GM12878 (cell line): ENCODE results near the gene DNAJA4. TPM values are rescaled to one million over a fixed set of nuclear protein-coding genes. Genes with fewer than 3 reads are reported as not detected.

Experiments used
- ATAC-seq: fragments of 200-7000 bp; cut with Tn5 transposase; 3 replicates; pipeline ENCODE4 v1.9.1; 2020; ENCODE audit warnings: mild to moderate bottlenecking, moderate library complexity
- BruUV-seq: library from RNA; stranded (reverse); fragments of 400-500 nt; replicated peaks from 2 replicates; lab custom pipeline; 2021; lab: Mats Ljungman, UMichigan
- CTCF ChIA-PET: fragments of 300-600 bp; sonication (Branson Sonifier 250); formaldehyde crosslinking; extraction: SDS; loops from one replicate; lab custom pipeline; 2021; ENCODE audit warnings: inconsistent platforms; lab: Yijun Ruan, JAX
- POLR2A ChIA-PET: fragments of 350-600 bp; formaldehyde crosslinking; extraction: SDS; loops from one replicate; lab custom pipeline; 2021; ENCODE audit warnings: inconsistent platforms; lab: Charles Lee
- RAD21 ChIA-PET: fragments of 300-600 bp; sonication (Branson Sonifier 250); formaldehyde crosslinking; loops from one replicate; lab custom pipeline; 2023; ENCODE audit warnings: antibody characterized with exemption; ENCODE audit not compliant: unreplicated experiment; lab: Charles Lee
- SMC1A ChIA-PET: fragments of 300-600 bp; sonication (Branson Sonifier 250); formaldehyde crosslinking; loops from one replicate; lab custom pipeline; 2023; ENCODE audit not compliant: unreplicated experiment, uncharacterized antibody; lab: Charles Lee
- DNase-seq: peaks from one replicate; pipeline ENCODE4 v3.0.0-alpha.2; 2011; ENCODE audit warnings: low read depth, low spot score
- FAIRE-seq: peaks from 3 replicates; lab custom pipeline; 2011; peaks lifted over from hg19 to GRCh38; lab: Jason Lieb, UNC
- H2AFZ ChIP-seq: 2 replicates; pipeline ENCODE4 v1.6.0; 2011; ENCODE audit warnings: low read depth, low read length, control low read depth; ENCODE audit not compliant: control insufficient read depth
- H3K27ac ChIP-seq: 2 replicates; pipeline ENCODE4 v1.5.1; 2011; ENCODE audit warnings: control low read depth; ENCODE audit not compliant: control insufficient read depth, insufficient read depth
- H3K27me3 ChIP-seq, 2 experiments: replicated peaks in 1 of 2; 2 replicates each; pipeline versions ENCODE4 v1.6.0 to v1.6.1; 2011; ENCODE audit warnings: low read length in 1 of 2; ENCODE audit not compliant: control insufficient read depth in 2 of 2, insufficient read depth in 2 of 2
- H3K36me3 ChIP-seq, 2 experiments: 2 replicates each; pipeline ENCODE4 v1.5.1; 2011; ENCODE audit warnings: low read length in 1 of 2; ENCODE audit not compliant: control insufficient read depth in 2 of 2, insufficient read depth in 2 of 2
- H3K4me1 ChIP-seq: 2 replicates; pipeline ENCODE4 v1.6.1; 2011; ENCODE audit warnings: mild to moderate bottlenecking, low read length, moderate library complexity, mixed read lengths; ENCODE audit not compliant: control insufficient read depth, insufficient read depth
- H3K4me2 ChIP-seq: 2 replicates; pipeline ENCODE4 v1.6.0; 2011; ENCODE audit warnings: control low read depth; ENCODE audit not compliant: control insufficient read depth, insufficient read depth
- H3K4me3 ChIP-seq: fragments of 200-600 bp; sonication (generic); 2 replicates; pipeline ENCODE4 v1.5.1; 2016
- H3K79me2 ChIP-seq: 2 replicates; pipeline ENCODE4 v1.6.0; 2011; ENCODE audit warnings: low read length; ENCODE audit not compliant: control insufficient read depth, insufficient read depth
- H3K9ac ChIP-seq: 2 replicates; pipeline ENCODE4 v1.8.0; 2011; ENCODE audit warnings: low read length, control low read depth, mixed read lengths; ENCODE audit not compliant: control insufficient read depth, insufficient read depth
- H3K9me3 ChIP-seq: replicated peaks from 3 replicates; pipeline ENCODE4 v1.5.1; 2011; ENCODE audit warnings: mild to moderate bottlenecking, low read length; ENCODE audit not compliant: control insufficient read depth, insufficient read depth
- H4K20me1 ChIP-seq: 2 replicates; pipeline ENCODE4 v1.6.0; 2011; ENCODE audit not compliant: control insufficient read depth, insufficient read depth
- BMI1 ChIP-seq: fragments of 450-650 bp; IDR thresholded peaks from 2 replicates; pipeline ENCODE4 v1.6.1; 2016; ENCODE audit warnings: mild to moderate bottlenecking, moderate library complexity, borderline replicate concordance
- CEBPB ChIP-seq, 2 experiments: fragments of 150-350 bp in 1 of 2; IDR thresholded peaks; 2 replicates each; pipeline ENCODE4 v1.6.1; 2012 to 2014; ENCODE audit warnings: low read depth in 2 of 2, low read length in 2 of 2, borderline replicate concordance in 1 of 2, inconsistent platforms in 1 of 2
- MEF2B ChIP-seq: fragments of 450-650 bp; IDR thresholded peaks from 2 replicates; pipeline ENCODE4 v1.6.1; 2018; ENCODE audit warnings: mild to moderate bottlenecking, moderate library complexity; ENCODE audit not compliant: partially characterized antibody, poor library complexity, severe bottlenecking
- PAX5 ChIP-seq: IDR thresholded peaks from 2 replicates; pipeline ENCODE4 v1.6.1; 2011; ENCODE audit warnings: low read depth, low read length, borderline replicate concordance
- POU2F2 ChIP-seq: IDR thresholded peaks from 3 replicates; pipeline ENCODE4 v1.6.1; 2011; ENCODE audit warnings: low read depth, mild to moderate bottlenecking, low read length, borderline replicate concordance
- ZBED1 ChIP-seq: IDR thresholded peaks from 2 replicates; pipeline ENCODE4 v1.6.1; 2016; ENCODE audit warnings: borderline replicate concordance
- ZSCAN29 ChIP-seq: fragments of 450-650 bp; IDR thresholded peaks from 2 replicates; pipeline ENCODE4 v1.6.1; 2017; ENCODE audit warnings: mild to moderate bottlenecking, moderate library complexity
- WGBS: methylation state at CpG from one replicate; pipeline ENCODE4 v1.1.6; 2016; ENCODE audit warnings: low lambda C conversion rate; ENCODE audit not compliant: insufficient replicate concordance, insufficient coverage; ENCODE audit errors: missing lambda C conversion rate; 5-methylcytosine and 5-hydroxymethylcytosine counted together
- in situ Hi-C: fragments of 300-500 bp; cut with MboI; formaldehyde crosslinking; loops from 9 replicates; pipeline ENCODE4 v1.14.3; 2018; ENCODE audit warnings: mixed read lengths
- intact Hi-C: fragments of 100-400 bp; cut with micrococcal nuclease; formaldehyde crosslinking; loops from one replicate; pipeline ENCODE4 v1.14.2; 2022; ENCODE audit not compliant: unreplicated experiment
- polyA plus RNA-seq, 11 experiments: library from polyadenylated mRNA; depleted of rRNA in 4 of 11; unstranded in 6 of 11; stranded (reverse) in 5 of 11; fragments of >200 nt; fragmentation: Nextera tagmentation in 4 of 11; fragmentation: Illumina TruSeq in 1 of 11; extraction: Ambion mirVana in 4 of 11; extraction: Trizol in 1 of 11; gene quantifications; 1 replicate in 1 of 11; 2 replicates in 10 of 11; pipeline versions ENCODE4 v1.2.1 to v1.2.3, GENCODE V29; 2011 to 2016; ENCODE audit warnings: inconsistent platforms in 2 of 11, missing spikeins in 2 of 11, low read depth in 1 of 11
- total RNA-seq, 4 experiments: library from RNA; depleted of rRNA in 3 of 4; stranded (reverse); fragments of >200 nt in 3 of 4; fragmentation: Illumina TruSeq in 1 of 4; extraction: Trizol in 1 of 4; gene quantifications; 2 replicates each; pipeline versions ENCODE4 v1.2.1 to v1.2.3, GENCODE V29; 2013 to 2021
- TF ChIP-seq, protein P1 (sequence below): fragments of 450-650 bp; IDR thresholded peaks from 2 replicates; pipeline ENCODE4 v1.6.1; 2017; ENCODE audit warnings: mild to moderate bottlenecking, moderate library complexity
- TF ChIP-seq, protein P2 (sequence below): IDR thresholded peaks from 2 replicates; pipeline ENCODE4 v1.6.1; 2012; ENCODE audit warnings: low read depth, low read length, improper control_type of control experiment
- TF ChIP-seq, protein P3 (sequence below): fragments of 450-650 bp; conservative IDR thresholded peaks from 2 replicates; pipeline ENCODE4 v1.6.1; 2017; ENCODE audit warnings: mild to moderate bottlenecking, moderate library complexity
- TF ChIP-seq, protein P4 (sequence below): fragments of 150-350 bp; IDR thresholded peaks from 2 replicates; pipeline ENCODE4 v1.6.1; 2014; ENCODE audit warnings: mild to moderate bottlenecking, low read depth, low read length
- TF ChIP-seq, protein P5 (sequence below): fragments of 450-650 bp; IDR thresholded peaks from 2 replicates; pipeline ENCODE4 v1.6.1; 2017; ENCODE audit warnings: mild to moderate bottlenecking

The DNAJA4 gene
- total and polyA plus RNA-seq, 10 of the 15 experiments (the other 5 are each of a cell fraction or from before 2014, with no cell fraction given), result 0.01 to 10.4 (median 4.1) TPM

DNA sequence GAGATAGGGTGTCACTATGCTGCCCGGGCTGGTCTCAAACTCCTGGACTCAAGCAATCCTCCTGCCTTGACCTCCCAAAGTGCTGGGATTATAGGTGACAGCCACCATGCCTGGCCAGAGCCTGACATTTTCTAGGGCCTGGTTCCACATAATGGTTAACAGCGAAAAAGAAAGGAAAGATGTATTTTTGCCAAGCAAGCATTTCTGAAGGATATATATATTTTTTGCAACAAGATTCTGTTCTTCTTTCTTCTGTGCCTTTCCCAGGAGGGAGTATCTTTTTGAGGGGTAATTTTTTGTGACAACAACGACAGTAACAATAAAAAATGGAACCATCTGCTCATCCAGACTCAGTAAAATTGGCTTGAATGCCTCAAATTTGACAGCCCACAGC is 8.3 kb upstream of the DNAJA4 start (continued):
- TF ChIP-seq, protein P1, sequence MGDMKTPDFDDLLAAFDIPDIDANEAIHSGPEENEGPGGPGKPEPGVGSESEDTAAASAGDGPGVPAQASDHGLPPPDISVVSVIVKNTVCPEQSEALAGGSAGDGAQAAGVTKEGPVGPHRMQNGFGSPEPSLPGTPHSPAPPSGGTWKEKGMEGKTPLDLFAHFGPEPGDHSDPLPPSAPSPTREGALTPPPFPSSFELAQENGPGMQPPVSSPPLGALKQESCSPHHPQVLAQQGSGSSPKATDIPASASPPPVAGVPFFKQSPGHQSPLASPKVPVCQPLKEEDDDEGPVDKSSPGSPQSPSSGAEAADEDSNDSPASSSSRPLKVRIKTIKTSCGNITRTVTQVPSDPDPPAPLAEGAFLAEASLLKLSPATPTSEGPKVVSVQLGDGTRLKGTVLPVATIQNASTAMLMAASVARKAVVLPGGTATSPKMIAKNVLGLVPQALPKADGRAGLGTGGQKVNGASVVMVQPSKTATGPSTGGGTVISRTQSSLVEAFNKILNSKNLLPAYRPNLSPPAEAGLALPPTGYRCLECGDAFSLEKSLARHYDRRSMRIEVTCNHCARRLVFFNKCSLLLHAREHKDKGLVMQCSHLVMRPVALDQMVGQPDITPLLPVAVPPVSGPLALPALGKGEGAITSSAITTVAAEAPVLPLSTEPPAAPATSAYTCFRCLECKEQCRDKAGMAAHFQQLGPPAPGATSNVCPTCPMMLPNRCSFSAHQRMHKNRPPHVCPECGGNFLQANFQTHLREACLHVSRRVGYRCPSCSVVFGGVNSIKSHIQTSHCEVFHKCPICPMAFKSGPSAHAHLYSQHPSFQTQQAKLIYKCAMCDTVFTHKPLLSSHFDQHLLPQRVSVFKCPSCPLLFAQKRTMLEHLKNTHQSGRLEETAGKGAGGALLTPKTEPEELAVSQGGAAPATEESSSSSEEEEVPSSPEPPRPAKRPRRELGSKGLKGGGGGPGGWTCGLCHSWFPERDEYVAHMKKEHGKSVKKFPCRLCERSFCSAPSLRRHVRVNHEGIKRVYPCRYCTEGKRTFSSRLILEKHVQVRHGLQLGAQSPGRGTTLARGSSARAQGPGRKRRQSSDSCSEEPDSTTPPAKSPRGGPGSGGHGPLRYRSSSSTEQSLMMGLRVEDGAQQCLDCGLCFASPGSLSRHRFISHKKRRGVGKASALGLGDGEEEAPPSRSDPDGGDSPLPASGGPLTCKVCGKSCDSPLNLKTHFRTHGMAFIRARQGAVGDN, result no peak

DNA sequence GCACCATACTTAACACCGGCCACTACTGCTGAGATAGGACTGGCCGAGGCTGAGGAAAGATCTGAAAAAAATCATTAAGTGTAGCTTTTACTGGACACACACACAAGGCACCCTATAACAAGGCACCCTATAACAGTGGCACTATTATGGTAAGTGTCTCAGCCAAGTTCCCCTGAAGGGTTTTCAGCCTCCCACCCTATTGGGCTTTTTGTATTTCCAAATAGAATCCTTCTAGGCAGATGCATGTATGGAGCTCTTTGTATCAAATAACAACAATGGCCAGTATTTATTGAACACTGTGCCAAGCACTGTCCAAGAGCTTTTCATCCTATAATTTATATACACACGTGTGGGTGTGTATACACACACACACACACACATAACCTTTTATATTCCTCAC is 6.7 kb upstream of the DNAJA4 start:
- DNase-seq, result no peak
- Histone ChIP-seq H2AFZ (no peak overlapping the region), H3K4me3 (no peak overlapping the region), H3K27me3 (no peaks in the 10 kb centered on the region), H4K20me1 (no peaks in the 10 kb centered on the region), H3K9me3 (no peaks in the 10 kb centered on the region), H3K36me3 (no peaks in the 10 kb centered on the region)
- ChIA-PET SMC1A (no interaction called here), RAD21 (no interaction called here)
- no TSS peak for BruUV-seq
- 61% methylated on average over 3 of the region's 3 CpGs for WGBS
- TF ChIP-seq POU2F2 (no peak), MEF2B (no peak), ZBED1 (no peak), PAX5 (no peak), CEBPB (IDR thresholded peaks at IDR 0.05; ENCODE audit: borderline replicate concordance in 1 of 2, low read depth in 2 of 2, low read length in 2 of 2) (no peak), ZSCAN29 (no peak), BMI1 (no peak)
- TF ChIP-seq, protein P2, sequence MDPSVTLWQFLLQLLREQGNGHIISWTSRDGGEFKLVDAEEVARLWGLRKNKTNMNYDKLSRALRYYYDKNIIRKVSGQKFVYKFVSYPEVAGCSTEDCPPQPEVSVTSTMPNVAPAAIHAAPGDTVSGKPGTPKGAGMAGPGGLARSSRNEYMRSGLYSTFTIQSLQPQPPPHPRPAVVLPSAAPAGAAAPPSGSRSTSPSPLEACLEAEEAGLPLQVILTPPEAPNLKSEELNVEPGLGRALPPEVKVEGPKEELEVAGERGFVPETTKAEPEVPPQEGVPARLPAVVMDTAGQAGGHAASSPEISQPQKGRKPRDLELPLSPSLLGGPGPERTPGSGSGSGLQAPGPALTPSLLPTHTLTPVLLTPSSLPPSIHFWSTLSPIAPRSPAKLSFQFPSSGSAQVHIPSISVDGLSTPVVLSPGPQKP, result no peak
- TF ChIP-seq, protein P3, sequence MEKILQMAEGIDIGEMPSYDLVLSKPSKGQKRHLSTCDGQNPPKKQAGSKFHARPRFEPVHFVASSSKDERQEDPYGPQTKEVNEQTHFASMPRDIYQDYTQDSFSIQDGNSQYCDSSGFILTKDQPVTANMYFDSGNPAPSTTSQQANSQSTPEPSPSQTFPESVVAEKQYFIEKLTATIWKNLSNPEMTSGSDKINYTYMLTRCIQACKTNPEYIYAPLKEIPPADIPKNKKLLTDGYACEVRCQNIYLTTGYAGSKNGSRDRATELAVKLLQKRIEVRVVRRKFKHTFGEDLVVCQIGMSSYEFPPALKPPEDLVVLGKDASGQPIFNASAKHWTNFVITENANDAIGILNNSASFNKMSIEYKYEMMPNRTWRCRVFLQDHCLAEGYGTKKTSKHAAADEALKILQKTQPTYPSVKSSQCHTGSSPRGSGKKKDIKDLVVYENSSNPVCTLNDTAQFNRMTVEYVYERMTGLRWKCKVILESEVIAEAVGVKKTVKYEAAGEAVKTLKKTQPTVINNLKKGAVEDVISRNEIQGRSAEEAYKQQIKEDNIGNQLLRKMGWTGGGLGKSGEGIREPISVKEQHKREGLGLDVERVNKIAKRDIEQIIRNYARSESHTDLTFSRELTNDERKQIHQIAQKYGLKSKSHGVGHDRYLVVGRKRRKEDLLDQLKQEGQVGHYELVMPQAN, result no peak
- TF ChIP-seq, protein P4, sequence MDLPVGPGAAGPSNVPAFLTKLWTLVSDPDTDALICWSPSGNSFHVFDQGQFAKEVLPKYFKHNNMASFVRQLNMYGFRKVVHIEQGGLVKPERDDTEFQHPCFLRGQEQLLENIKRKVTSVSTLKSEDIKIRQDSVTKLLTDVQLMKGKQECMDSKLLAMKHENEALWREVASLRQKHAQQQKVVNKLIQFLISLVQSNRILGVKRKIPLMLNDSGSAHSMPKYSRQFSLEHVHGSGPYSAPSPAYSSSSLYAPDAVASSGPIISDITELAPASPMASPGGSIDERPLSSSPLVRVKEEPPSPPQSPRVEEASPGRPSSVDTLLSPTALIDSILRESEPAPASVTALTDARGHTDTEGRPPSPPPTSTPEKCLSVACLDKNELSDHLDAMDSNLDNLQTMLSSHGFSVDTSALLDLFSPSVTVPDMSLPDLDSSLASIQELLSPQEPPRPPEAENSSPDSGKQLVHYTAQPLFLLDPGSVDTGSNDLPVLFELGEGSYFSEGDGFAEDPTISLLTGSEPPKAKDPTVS, result no peak
- TF ChIP-seq, protein P5, sequence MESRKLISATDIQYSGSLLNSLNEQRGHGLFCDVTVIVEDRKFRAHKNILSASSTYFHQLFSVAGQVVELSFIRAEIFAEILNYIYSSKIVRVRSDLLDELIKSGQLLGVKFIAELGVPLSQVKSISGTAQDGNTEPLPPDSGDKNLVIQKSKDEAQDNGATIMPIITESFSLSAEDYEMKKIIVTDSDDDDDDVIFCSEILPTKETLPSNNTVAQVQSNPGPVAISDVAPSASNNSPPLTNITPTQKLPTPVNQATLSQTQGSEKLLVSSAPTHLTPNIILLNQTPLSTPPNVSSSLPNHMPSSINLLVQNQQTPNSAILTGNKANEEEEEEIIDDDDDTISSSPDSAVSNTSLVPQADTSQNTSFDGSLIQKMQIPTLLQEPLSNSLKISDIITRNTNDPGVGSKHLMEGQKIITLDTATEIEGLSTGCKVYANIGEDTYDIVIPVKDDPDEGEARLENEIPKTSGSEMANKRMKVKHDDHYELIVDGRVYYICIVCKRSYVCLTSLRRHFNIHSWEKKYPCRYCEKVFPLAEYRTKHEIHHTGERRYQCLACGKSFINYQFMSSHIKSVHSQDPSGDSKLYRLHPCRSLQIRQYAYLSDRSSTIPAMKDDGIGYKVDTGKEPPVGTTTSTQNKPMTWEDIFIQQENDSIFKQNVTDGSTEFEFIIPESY, result no peak
- TF ChIP-seq, all 136 proteins: peak for 0
- in situ Hi-C loops (no loop called here), intact Hi-C loops (no loop called here)
- no peak overlapping the region for H3K4me2 ChIP-seq
- no peaks in the 10 kb centered on the region for H3K79me2 ChIP-seq
- no peak overlapping the region for H3K27ac ChIP-seq
- FAIRE-seq (no peak), ATAC-seq (no peak)
- CTCF ChIA-PET, result interaction anchor here (0.6 to 1.5 kb wide), 5 partner anchors 11 to 149 kb away, joined by 3 to 6 read pairs (median 3); no protein-coding TSS in a partner anchor
- no peak overlapping the region for H3K9ac ChIP-seq
- POLR2A ChIA-PET, result no interaction called here
- H3K4me1 ChIP-seq, result no peaks in the 10 kb centered on the region
